HG03135 (cell line): ENCODE results near the gene RAMP1.

Source experiments
- ATAC-seq: cut with Tn5 transposase; IDR thresholded peaks from one replicate; pipeline ENCODE4 v1.9.1; 2021; ENCODE audit warnings: mild to moderate bottlenecking, moderate library complexity; ENCODE audit not compliant: unreplicated experiment

The RAMP1 gene

GRCh38 chr2:237894396-237894979 lies 35.1 kb downstream of the RAMP1 start:
- ATAC-seq, result no peak

- no peak for ATAC-seq
These were observed 35.6 kb downstream of the RAMP1 start for GRCh38 chr2:237894986-237895543.

DNA sequence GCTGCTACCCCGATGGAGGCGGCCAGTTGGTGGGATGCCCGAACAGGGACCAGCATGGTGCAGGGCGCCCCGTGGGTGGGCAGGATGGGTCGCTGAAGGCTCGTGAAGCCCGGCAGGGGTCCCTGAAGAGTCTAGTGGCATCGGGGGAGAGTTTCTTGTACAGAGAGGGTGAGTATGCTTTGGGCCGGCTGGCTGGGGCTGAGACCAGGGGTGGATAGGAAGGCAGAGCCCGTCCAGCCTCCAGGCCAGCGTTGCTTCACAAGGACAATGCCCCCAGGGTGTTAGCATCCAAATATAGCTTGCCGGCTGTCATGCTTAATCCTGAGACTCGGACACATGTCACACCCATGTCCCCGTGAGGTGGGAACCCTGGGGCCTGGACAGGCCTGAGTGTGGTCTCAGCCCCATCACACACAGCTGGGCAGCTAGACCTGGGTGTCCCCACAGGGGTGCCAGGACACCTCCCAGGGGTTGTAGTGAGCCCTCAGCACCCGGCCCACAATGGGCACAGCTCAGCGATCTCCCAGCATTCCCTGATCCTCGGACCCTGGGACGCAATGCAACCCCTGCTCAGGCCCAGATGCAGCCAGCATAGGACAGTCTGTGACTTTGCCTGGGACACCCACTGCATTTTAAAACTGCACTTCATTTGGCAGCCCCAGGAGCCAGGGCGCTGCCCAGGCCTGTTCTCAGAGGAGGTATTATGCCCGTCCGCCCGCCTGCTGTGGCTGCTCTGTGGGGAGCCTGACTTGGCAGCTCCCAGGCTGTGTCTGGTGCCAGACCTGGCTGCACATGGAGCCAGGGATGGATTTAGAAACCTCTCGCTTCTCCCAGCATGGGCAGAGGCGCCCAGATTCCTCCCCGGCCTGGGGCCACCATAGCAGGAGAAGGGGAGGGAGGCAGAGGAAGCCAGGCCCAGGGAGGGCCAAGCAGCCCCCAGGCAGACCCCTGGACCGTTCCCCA lies 36.4 kb downstream of the RAMP1 start:
- ATAC-seq, result no peak

GRCh38 chr2:237896507-237896892 lies 37.1 kb downstream of the RAMP1 start:
- ATAC-seq, result no peak

- no peak for ATAC-seq
These were observed 37.5 kb downstream of the RAMP1 start for GRCh38 chr2:237896956-237897355.

- no peak for ATAC-seq
These were observed 38.6 kb downstream of the RAMP1 start for GRCh38 chr2:237898057-237898414.

DNA sequence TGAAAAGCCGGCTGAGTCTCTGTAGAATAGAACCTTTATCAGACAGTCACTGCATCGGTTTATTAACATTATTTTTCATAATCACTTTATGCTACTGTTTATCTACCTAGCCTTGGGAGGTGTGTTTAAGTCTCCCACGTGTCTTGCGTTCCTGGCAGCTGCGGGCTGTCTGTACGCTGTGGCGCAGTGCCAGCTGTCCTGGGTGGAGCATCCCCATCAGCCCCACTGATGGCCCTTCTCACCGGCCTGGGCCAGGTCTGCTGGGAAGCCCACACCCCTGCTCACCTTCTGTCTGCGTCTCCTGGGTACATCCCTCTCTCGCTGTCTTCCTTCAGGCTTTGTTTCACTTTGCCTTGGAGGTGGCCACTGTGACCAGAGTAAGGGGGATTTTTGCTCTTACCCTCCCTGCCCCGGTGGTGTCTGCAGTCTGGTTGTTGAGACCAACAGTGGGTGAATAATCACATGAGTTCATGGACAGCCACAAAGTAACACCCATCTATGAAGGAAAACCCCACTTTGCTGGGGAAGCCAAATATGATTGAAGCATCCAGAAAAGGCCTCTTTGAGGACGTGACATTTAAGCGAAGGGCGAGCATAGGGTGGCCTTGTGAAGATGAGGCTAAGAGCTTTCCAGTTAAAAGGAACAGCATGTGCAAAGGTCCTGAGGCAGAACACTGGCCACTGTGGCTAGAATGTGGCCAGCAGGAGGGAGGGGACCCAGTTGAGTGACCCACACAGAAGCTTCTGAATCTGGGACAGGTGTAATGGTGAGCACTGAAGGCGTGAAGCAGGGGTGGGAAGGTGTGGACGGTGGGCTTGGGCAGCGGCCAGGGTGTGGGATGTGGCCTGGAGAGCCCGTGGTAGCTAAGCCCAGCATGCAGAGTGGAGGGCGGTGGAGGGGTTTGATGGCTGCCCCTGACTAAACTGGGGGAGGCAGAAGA lies 41.7 kb downstream of the RAMP1 start:
- ATAC-seq, result no peak

GRCh38 chr2:237901932-237902850 lies 42.8 kb downstream of the RAMP1 start:
- ATAC-seq, result no peak

DNA sequence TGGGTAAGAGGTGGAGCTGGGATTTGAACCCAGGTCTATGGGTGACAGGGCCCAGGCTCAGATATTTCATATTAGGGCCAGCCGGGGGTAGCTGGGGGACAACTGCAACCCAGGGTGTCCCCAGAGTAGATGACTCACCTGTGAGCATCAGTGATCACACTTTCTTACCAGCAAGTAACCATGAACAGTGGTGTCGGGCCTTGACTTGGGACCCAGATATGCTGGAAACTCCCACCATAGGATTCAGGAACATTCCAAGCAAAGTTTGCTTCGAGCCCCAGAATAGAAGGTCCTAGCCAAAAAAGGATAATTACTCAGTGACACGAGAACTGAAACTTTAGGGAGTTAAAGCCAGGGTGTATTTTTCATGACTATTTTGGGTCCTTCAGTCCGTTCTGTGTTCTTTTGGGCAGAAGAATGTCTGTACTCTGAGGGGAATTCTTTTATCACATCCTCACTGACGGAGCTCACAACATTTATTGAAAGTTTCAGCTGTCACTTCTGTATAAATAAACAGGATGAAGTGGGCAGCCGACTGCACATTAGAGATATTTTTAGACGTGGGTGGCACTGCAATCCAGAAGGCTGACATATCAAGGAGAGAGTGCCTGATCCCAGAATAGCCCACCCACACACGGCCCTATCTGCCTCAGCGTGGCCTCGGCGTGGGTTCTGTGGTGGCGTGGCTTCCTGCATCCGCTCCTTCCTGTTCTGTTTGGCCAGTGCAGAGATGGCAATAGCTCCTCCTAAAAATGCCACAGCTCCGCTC lies 45.6 kb downstream of the RAMP1 start:
- ATAC-seq, result no peak

- ATAC-seq, result no peak
These were observed 47.7 kb downstream of the RAMP1 start for GRCh38 chr2:237907144-237907543.

GRCh38 chr2:237909075-237909695 lies 49.8 kb downstream of the RAMP1 start:
- no peak for ATAC-seq

GRCh38 chr2:237909801-237910475 lies 50.5 kb downstream of the RAMP1 start:
- ATAC-seq, result no peak

GRCh38 chr2:237910576-237911362 lies 51.3 kb downstream of the RAMP1 start:
- no peak for ATAC-seq

DNA sequence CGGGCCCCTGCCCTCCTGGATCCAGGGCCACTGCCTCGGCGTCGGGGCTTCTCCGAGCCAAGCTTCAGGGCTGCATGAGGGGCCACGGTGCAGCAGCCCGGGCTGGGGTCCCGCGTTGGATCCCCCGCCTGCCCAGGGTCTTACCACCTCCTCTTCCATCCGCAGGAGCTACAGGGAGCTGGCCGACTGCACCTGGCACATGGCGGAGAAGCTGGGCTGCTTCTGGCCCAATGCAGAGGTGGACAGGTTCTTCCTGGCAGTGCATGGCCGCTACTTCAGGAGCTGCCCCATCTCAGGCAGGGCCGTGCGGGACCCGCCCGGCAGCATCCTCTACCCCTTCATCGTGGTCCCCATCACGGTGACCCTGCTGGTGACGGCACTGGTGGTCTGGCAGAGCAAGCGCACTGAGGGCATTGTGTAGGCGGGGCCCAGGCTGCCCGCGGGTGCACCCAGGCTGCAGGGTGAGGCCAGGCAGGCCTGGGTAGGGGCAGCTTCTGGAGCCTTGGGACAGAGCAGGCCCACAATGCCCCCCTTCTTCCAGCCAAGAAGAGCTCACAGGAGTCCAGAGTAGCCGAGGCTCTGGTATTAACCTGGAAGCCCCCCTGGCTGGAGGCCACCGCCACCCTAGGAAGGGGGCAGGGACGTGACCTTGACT lies 52.1 kb downstream of the RAMP1 start:
- no peak for ATAC-seq

GRCh38 chr2:237912271-237913192 lies 53.1 kb downstream of the RAMP1 start:
- ATAC-seq, result no peak
